GM10266 (cell line): Measurements from ENCODE around the gene METTL25.

Experiments used
- DNase-seq: peaks from one replicate; pipeline ENCODE4 v3.0.0; 2012; ENCODE audit errors: extremely low spot score
- CTCF ChIP-seq: IDR thresholded peaks from 2 replicates; pipeline ENCODE4 v1.5.1; 2012; ENCODE audit warnings: mild to moderate bottlenecking, low read depth; ENCODE audit not compliant: control insufficient read depth, insufficient read depth; ENCODE audit errors: missing control alignments

The METTL25 gene

GRCh38 chr12:82476511-82476910, 118.2 kb downstream of the METTL25 start:
- DNase-seq: no peak
- no peak for TF ChIP-seq CTCF

- DNase-seq: no peak
- no peak for TF ChIP-seq CTCF
These were observed 121.2 kb downstream of the METTL25 start for GRCh38 chr12:82479511-82479910.

GRCh38 chr12:82480606-82481005, 122.3 kb downstream of the METTL25 start:
- no peak for DNase-seq
- TF ChIP-seq CTCF: no peak

- TF ChIP-seq CTCF: no peak
- no peak for DNase-seq
These were observed 123.6 kb downstream of the METTL25 start for GRCh38 chr12:82481954-82482353.

- no peak for TF ChIP-seq CTCF
These were observed 128.4 kb downstream of the METTL25 start for GRCh38 chr12:82486524-82487235.

GRCh38 chr12:82504409-82504808, 146.1 kb downstream of the METTL25 start:
- TF ChIP-seq CTCF: no peak
- DNase-seq: no peak

More at GRCh38 chr12:82486524-82487235, 128.4 kb downstream of the METTL25 start:
- no peak for DNase-seq

- TF ChIP-seq CTCF: no peak
These were observed 146.8 kb downstream of the METTL25 start for GRCh38 chr12:82505150-82505549.

More at GRCh38 chr12:82505150-82505549, 146.8 kb downstream of the METTL25 start:
- no peak for DNase-seq
